Peyer's patch (tissue), 4 donors: ENCODE results near the gene NEUROD2.

Source experiments
- CTCF ChIP-seq, 6 experiments: fragments of 450-650 bp in 4 of 6; fragments of 200-600 bp in 2 of 6; sonication (generic) in 1 of 6; IDR thresholded peaks; one replicate each; pipeline ENCODE4 v1.5.1; 2017 to 2019; ENCODE audit warnings: antibody characterized with exemption in 6 of 6, mild to moderate bottlenecking in 3 of 6, moderate library complexity in 1 of 6
- POLR2A ChIP-seq, 2 donors: fragments of 450-650 bp; IDR thresholded peaks; one replicate each; pipeline ENCODE4 v1.5.1; 2017; ENCODE audit warnings: antibody characterized with exemption in 2 of 2, mild to moderate bottlenecking in 2 of 2, moderate library complexity in 2 of 2

GRCh38 chr17:39563476-39563875 is 44.2 kb downstream of the NEUROD2 start:
- TF ChIP-seq CTCF (IDR thresholded peaks at IDR 0.05) (no peak), POLR2A (IDR thresholded peaks at IDR 0.05) (no peak)
